MM.1S (cell line): Measurements from ENCODE around the gene TGFB1.

Experiments used
- DNase-seq: peaks from one replicate; pipeline ENCODE4 v3.0.0-alpha.2; 2015
- H2AFZ ChIP-seq: fragments of 300-600 bp; sonication (generic); 2 replicates; pipeline ENCODE4 v1.6.0; 2016; ENCODE audit warnings: antibody characterized with exemption, low read length
- H3F3A ChIP-seq: fragments of 300-600 bp; sonication (generic); 2 replicates; pipeline ENCODE4 v1.6.1; 2016; ENCODE audit warnings: mild to moderate bottlenecking, antibody characterized with exemption, low read length, moderate library complexity, mixed read lengths; ENCODE audit not compliant: insufficient read depth
- H3K27ac ChIP-seq: fragments of 300-600 bp; sonication (generic); 2 replicates; pipeline ENCODE4 v1.5.1; 2016; ENCODE audit warnings: mild to moderate bottlenecking, low read length
- H3K27me3 ChIP-seq: fragments of 300-600 bp; sonication (generic); replicated peaks from 2 replicates; pipeline ENCODE4 v1.6.0; 2016; ENCODE audit warnings: low read length; ENCODE audit not compliant: insufficient read depth
- H3K36me3 ChIP-seq: fragments of 300-600 bp; sonication (generic); replicated peaks from 2 replicates; pipeline ENCODE4 v1.6.1; 2016; ENCODE audit warnings: mild to moderate bottlenecking, low read length, mixed read lengths; ENCODE audit not compliant: insufficient read depth
- H3K4me1 ChIP-seq: fragments of 300-600 bp; sonication (generic); 2 replicates; pipeline ENCODE4 v1.6.1; 2016; ENCODE audit warnings: low read length, mixed read lengths
- H3K4me2 ChIP-seq: fragments of 300-600 bp; sonication (generic); 2 replicates; pipeline ENCODE4 v1.6.0; 2016; ENCODE audit warnings: low read depth, low read length
- H3K4me3 ChIP-seq: fragments of 300-600 bp; sonication (generic); 2 replicates; pipeline ENCODE4 v1.5.1; 2016; ENCODE audit warnings: low read length, mixed read lengths
- H3K79me2 ChIP-seq: fragments of 300-600 bp; sonication (generic); 2 replicates; pipeline ENCODE4 v1.6.1; 2016; ENCODE audit warnings: mixed run types, low read length, mixed read lengths
- H3K9ac ChIP-seq: fragments of 300-600 bp; sonication (generic); 2 replicates; pipeline ENCODE4 v1.6.1; 2016; ENCODE audit warnings: low read length, mixed read lengths
- H3K9me2 ChIP-seq: fragments of 300-600 bp; sonication (generic); replicated peaks from 2 replicates; pipeline ENCODE4 v1.6.1; 2016; ENCODE audit warnings: mild to moderate bottlenecking, low read length, mixed read lengths; ENCODE audit not compliant: insufficient read depth
- H3K9me3 ChIP-seq: fragments of 300-600 bp; sonication (generic); replicated peaks from 2 replicates; pipeline ENCODE4 v1.6.1; 2016; ENCODE audit warnings: mild to moderate bottlenecking, low read length, mixed read lengths; ENCODE audit not compliant: insufficient read depth
- H4K20me1 ChIP-seq: fragments of 300-600 bp; sonication (generic); 2 replicates; pipeline ENCODE4 v1.6.1; 2016; ENCODE audit warnings: mild to moderate bottlenecking, low read length, moderate library complexity, mixed read lengths; ENCODE audit not compliant: insufficient read depth
- EZH2 ChIP-seq: fragments of 300-600 bp; sonication (generic); optimal IDR thresholded peaks from 2 replicates; pipeline ENCODE3; 2017; ENCODE audit warnings: low read depth, mild to moderate bottlenecking, antibody characterized with exemption, low read length, mixed read lengths
- EZH2phosphoT487 ChIP-seq: fragments of 300-600 bp; sonication (generic); IDR thresholded peaks from 2 replicates; pipeline ENCODE4 v1.6.1; 2018; ENCODE audit warnings: antibody characterized with exemption, low read length
- TF ChIP-seq, protein P1 (sequence below): fragments of 300-600 bp; sonication (generic); IDR thresholded peaks from 2 replicates; pipeline ENCODE4 v1.5.1; 2016; ENCODE audit warnings: antibody characterized with exemption, low read length, mixed read lengths

The TGFB1 gene

DNA sequence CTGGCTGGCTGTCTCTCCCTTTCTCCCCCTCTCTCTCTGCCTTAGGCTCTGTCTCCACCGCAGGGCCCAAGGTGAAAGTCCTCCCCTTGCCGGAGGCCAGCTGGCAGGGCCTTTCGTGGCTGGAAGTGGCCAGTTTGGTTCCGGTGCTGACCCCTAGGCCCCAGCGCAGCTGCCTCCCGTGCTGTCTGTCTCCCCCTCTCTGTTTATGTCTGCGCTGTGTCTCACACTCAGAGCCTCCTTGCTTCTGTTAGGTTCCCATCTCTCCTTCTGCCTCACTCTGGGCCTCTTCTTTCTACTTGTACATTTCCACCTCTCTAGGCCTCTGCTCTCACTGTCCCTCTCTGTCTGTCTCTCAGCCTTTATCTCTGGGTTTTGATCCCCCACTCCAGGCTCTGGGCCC lies 30.7 kb downstream of the TGFB1 start:
- no peak overlapping the region for H3K27ac ChIP-seq
- H3K4me2 ChIP-seq: no peak overlapping the region
- H2AFZ ChIP-seq: no peak overlapping the region
- no peaks in the 10 kb centered on the region for H4K20me1 ChIP-seq
- no peak for TF ChIP-seq EZH2
- no peak for TF ChIP-seq EZH2phosphoT487
- TF ChIP-seq, protein P1, sequence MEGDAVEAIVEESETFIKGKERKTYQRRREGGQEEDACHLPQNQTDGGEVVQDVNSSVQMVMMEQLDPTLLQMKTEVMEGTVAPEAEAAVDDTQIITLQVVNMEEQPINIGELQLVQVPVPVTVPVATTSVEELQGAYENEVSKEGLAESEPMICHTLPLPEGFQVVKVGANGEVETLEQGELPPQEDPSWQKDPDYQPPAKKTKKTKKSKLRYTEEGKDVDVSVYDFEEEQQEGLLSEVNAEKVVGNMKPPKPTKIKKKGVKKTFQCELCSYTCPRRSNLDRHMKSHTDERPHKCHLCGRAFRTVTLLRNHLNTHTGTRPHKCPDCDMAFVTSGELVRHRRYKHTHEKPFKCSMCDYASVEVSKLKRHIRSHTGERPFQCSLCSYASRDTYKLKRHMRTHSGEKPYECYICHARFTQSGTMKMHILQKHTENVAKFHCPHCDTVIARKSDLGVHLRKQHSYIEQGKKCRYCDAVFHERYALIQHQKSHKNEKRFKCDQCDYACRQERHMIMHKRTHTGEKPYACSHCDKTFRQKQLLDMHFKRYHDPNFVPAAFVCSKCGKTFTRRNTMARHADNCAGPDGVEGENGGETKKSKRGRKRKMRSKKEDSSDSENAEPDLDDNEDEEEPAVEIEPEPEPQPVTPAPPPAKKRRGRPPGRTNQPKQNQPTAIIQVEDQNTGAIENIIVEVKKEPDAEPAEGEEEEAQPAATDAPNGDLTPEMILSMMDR: no peak
- H3K27me3 ChIP-seq: no peaks in the 10 kb centered on the region
- H3K4me3 ChIP-seq: no peak overlapping the region
- no peak overlapping the region for H3K9ac ChIP-seq
- H3K36me3 ChIP-seq: no peaks in the 10 kb centered on the region
- DNase-seq: no peak
- peaks cover 6% of the 10 kb centered on the region for H3K4me1 ChIP-seq
- H3K79me2 ChIP-seq: peaks cover 3% of the 10 kb centered on the region; the same call in 1 of the 2 replicates
- peaks cover 19% of the 10 kb centered on the region for H3F3A ChIP-seq
- no peaks in the 10 kb centered on the region for H3K9me3 ChIP-seq
- H3K9me2 ChIP-seq: no peaks in the 10 kb centered on the region

DNA sequence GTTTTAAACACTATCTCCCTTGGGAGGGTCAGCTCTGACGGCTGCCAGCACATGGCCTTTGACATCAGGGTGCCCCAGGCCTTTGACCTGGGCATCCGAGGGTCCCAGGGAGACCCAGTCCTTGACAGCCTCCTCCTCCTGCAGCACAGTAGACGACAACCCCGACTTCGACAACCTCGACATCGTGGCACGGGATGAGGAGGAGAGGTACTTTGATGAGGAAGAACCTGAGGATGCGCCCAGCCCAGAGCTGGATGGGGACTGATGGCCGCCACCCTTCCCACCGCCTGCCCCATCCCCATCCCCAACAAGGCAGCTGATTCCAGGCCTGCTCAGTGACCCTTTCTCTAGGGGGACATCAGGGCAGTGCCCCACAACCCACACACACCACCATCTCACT lies 31.3 kb downstream of the TGFB1 start:
- Histone ChIP-seq H3K27me3 (no peaks in the 10 kb centered on the region), H3F3A (peaks cover 17% of the 10 kb centered on the region), H3K36me3 (no peaks in the 10 kb centered on the region), H3K79me2 (peaks cover 3% of the 10 kb centered on the region; the same call in 1 of the 2 replicates), H3K9me3 (no peaks in the 10 kb centered on the region), H3K4me2 (no peak overlapping the region), H3K27ac (no peak overlapping the region), H4K20me1 (no peaks in the 10 kb centered on the region), H3K4me1 (peaks cover 5% of the 10 kb centered on the region; the same call in 1 of the 2 replicates), H3K9me2 (no peaks in the 10 kb centered on the region), H3K4me3 (no peak overlapping the region), H3K9ac (no peak overlapping the region), H2AFZ (no peak overlapping the region)
- TF ChIP-seq, protein P1: no peak
- TF ChIP-seq EZH2phosphoT487 (no peak), EZH2 (no peak)
- DNase-seq: no peak

DNA sequence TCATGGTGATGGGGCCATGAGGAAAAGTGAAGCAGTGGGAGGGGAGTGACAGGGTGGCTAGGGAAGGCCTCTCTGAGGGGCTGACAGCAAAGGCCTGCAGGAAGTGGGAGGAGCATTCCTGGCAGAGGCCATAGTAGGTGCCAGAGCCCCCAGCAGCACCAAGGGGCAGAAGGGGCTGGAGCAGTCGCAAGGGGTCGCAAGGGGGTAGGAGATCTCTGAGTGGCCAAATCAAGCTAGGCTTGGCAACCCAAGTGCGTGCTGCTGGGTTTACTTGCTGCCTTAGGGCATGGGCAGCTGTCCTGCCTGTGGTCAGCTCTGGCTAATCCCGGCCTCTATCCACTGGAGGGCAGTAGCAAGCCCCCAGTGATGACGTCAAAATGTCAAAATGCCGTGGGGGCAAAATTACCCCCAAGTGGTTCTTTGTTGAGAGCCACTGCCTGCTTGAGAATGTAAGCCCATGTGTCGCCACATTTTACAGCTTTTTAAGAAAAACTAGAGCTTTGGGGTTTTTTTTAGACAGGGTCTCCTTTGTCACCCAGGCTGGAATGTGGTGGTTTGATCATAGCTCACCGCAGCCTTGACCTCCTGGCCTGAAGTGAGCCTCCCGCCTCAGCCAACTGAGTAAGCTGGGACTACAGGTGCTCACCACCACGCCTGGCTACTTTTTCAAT lies 32.0 kb downstream of the TGFB1 start:
- no peaks in the 10 kb centered on the region for H3K27me3 ChIP-seq
- no peak overlapping the region for H3K4me2 ChIP-seq
- H3K9me2 ChIP-seq: no peaks in the 10 kb centered on the region
- no peak for TF ChIP-seq EZH2
- TF ChIP-seq, protein P1: peak; percentile 39
- H3K36me3 ChIP-seq: no peaks in the 10 kb centered on the region
- H3K79me2 ChIP-seq: no peaks in the 10 kb centered on the region
- no peak overlapping the region for H3K4me3 ChIP-seq
- peaks cover under 1% of the 10 kb centered on the region; the same call in 1 of the 2 replicates for H3K4me1 ChIP-seq
- H4K20me1 ChIP-seq: no peaks in the 10 kb centered on the region
- no peaks in the 10 kb centered on the region for H3K9me3 ChIP-seq
- no peak overlapping the region for H3K9ac ChIP-seq
- H3K27ac ChIP-seq: no peak overlapping the region
- no peak overlapping the region for H2AFZ ChIP-seq
- H3F3A ChIP-seq: peaks cover 10% of the 10 kb centered on the region; the same call in 1 of the 2 replicates
- no peak for DNase-seq
